GM18526 (cell line): ENCODE data around the gene MRPL34.

Experiments
- POLR2A ChIP-seq: IDR thresholded peaks from 3 replicates; pipeline ENCODE4 v1.6.1; 2011; ENCODE audit not compliant: insufficient read length; ENCODE audit errors: extremely low read depth

MRPL34 gene

GRCh38 chr19:17328517-17329365 is 23.1 kb downstream of the MRPL34 start:
- TF ChIP-seq POLR2A, result no peak

GRCh38 chr19:17329366-17330261 is 23.9 kb downstream of the MRPL34 start:
- TF ChIP-seq POLR2A, result no peak

GRCh38 chr19:17330262-17331044 is 24.8 kb downstream of the MRPL34 start:
- TF ChIP-seq POLR2A, result no peak

GRCh38 chr19:17331045-17331558 is 25.4 kb downstream of the MRPL34 start:
- TF ChIP-seq POLR2A, result no peak

- no peak for TF ChIP-seq POLR2A
Measured at GRCh38 chr19:17332360-17332676, 26.6 kb downstream of the MRPL34 start.

- TF ChIP-seq POLR2A, result no peak
Measured at GRCh38 chr19:17332677-17333581, 27.3 kb downstream of the MRPL34 start.

GRCh38 chr19:17333611-17334413 is 28.1 kb downstream of the MRPL34 start:
- no peak for TF ChIP-seq POLR2A

GRCh38 chr19:17334414-17335409 is 29.0 kb downstream of the MRPL34 start, which contains the start of gene ANO8:
Gene ANO8 (minus strand): TSS chr19:17334855. CDS start chr19:17334670, 185 bp downstream.
- peak; percentile 26 for TF ChIP-seq POLR2A

- no peak for TF ChIP-seq POLR2A
Measured at GRCh38 chr19:17335575-17335974, 29.9 kb downstream of the MRPL34 start.

- TF ChIP-seq POLR2A, result peak; percentile 72
Measured at GRCh38 chr19:17336872-17337674, 31.4 kb downstream of the MRPL34 start, which contains the start of gene GTPBP3. Gene GTPBP3 (plus strand): TSS chr19:17337553. CDS start chr19:17337612, 59 bp downstream.
